Activated naive CD4-positive, alpha-beta T cell (primary cell): Measurements from ENCODE around the gene PHLPP1.
"Not testable (repeated sequence)": the region's sequence is repeated elsewhere in the genome, so short reads cannot be mapped to it uniquely, and the experiment has no call there.

ENCODE experiments used
- DNase-seq, 4 experiments: peaks; one replicate each; lab custom pipeline; 2025; lab: John Stamatoyannopoulos, UW

PHLPP1 gene

GRCh38 chr18:62715436-62715758, at the start of gene PHLPP1:
Gene PHLPP1, plus strand, starts transcription at chr18:62715541. Its CDS starts 143 bp downstream, at chr18:62715684.
- peak in 1 of 4 experiments; percentile 41 for DNase-seq

- no peak for DNase-seq
Observed at GRCh38 chr18:62669225-62669624, 46.1 kb upstream of the PHLPP1 start.

- no peak for DNase-seq
Observed at GRCh38 chr18:62670573-62670972, 44.8 kb upstream of the PHLPP1 start.

- DNase-seq = no peak
Observed at GRCh38 chr18:62672600-62672999, 42.7 kb upstream of the PHLPP1 start.

- DNase-seq = no peak
Observed at GRCh38 chr18:62678847-62679485, 36.4 kb upstream of the PHLPP1 start.

- DNase-seq = no peak
Observed at GRCh38 chr18:62682371-62682770, 33.0 kb upstream of the PHLPP1 start.

GRCh38 chr18:62683935-62684334, 31.4 kb upstream of the PHLPP1 start:
- no peak for DNase-seq

GRCh38 chr18:62688743-62689317, 26.5 kb upstream of the PHLPP1 start:
- DNase-seq = no peak

- no peak for DNase-seq
Observed at GRCh38 chr18:62690236-62690815, 25.0 kb upstream of the PHLPP1 start.

- DNase-seq = no peak
Observed at GRCh38 chr18:62693659-62694058, 21.7 kb upstream of the PHLPP1 start.

- DNase-seq = no peak
Observed at GRCh38 chr18:62697636-62698035, 17.7 kb upstream of the PHLPP1 start.

GRCh38 chr18:62702259-62702658, 13.1 kb upstream of the PHLPP1 start:
- DNase-seq = no peak

GRCh38 chr18:62706879-62707278, 8.5 kb upstream of the PHLPP1 start:
- DNase-seq = not testable (repeated sequence)

GRCh38 chr18:62709908-62710307, 5.4 kb upstream of the PHLPP1 start:
- not testable (repeated sequence) for DNase-seq

GRCh38 chr18:62710417-62710816, 4.9 kb upstream of the PHLPP1 start:
- no peak for DNase-seq

GRCh38 chr18:62711781-62712180, 3.6 kb upstream of the PHLPP1 start:
- DNase-seq = no peak

GRCh38 chr18:62713651-62714247, 1.6 kb upstream of the PHLPP1 start:
- no peak for DNase-seq

- peak; percentile 57 to 84 (median 71) for DNase-seq
Observed at GRCh38 chr18:62714671-62715435, 488 bp upstream of the PHLPP1 start.

- DNase-seq = peak; percentile 9 to 52 (median 28)
Observed at GRCh38 chr18:62715759-62716615, 646 bp downstream of the PHLPP1 start.

GRCh38 chr18:62716619-62717168, 1.4 kb downstream of the PHLPP1 start:
- peak in 2 of 4 experiments; percentile 18 to 23 for DNase-seq
